PC-9 (cell line): ENCODE measurements around the gene TDRD5. TPM values are rescaled to one million over a fixed set of nuclear protein-coding genes. Genes with fewer than 3 reads are reported as not detected.

Source experiments
- Bru-seq: library from RNA; stranded (reverse); fragments of 400-500 nt; gene quantifications from one replicate; lab custom pipeline; 2021; lab: Mats Ljungman, UMichigan
- BruChase-seq, 2 experiments: library from RNA; stranded (reverse); fragments of 400-500 nt; gene quantifications; one replicate each; lab custom pipeline; 2021; lab: Mats Ljungman, UMichigan
- BruUV-seq: library from RNA; stranded (reverse); fragments of 400-500 nt; replicated peaks from 2 replicates; lab custom pipeline; 2021; lab: Mats Ljungman, UMichigan
- CTCF ChIA-PET: fragments of 300-600 bp; sonication (Branson Sonifier 250); formaldehyde crosslinking; loops from one replicate; lab custom pipeline; 2022; ENCODE audit warnings: antibody characterized with exemption; lab: Charles Lee
- POLR2A ChIA-PET: fragments of 300-600 bp; sonication (Branson Sonifier 250); formaldehyde crosslinking; loops from one replicate; lab custom pipeline; 2022; ENCODE audit warnings: antibody characterized with exemption; ENCODE audit not compliant: unreplicated experiment; lab: Charles Lee
- DNase-seq, 2 experiments: peaks; one replicate each; pipeline versions ENCODE4 v3.0.0 to v3.0.0-alpha.2; 2015 to 2022; ENCODE audit warnings: mixed read lengths in 1 of 2
- H2AFZ ChIP-seq: fragments of 200-600 bp; sonication (generic); 2 replicates; pipeline ENCODE4 v1.8.1; 2017; ENCODE audit warnings: antibody characterized with exemption
- H3F3A ChIP-seq: fragments of 200-600 bp; sonication (generic); 2 replicates; pipeline ENCODE4 v1.8.1; 2017; ENCODE audit warnings: antibody characterized with exemption, mild to moderate bottlenecking, low read depth; ENCODE audit not compliant: insufficient read depth
- H3K27ac ChIP-seq: fragments of 200-600 bp; sonication (generic); 2 replicates; pipeline ENCODE4 v1.6.1; 2016; ENCODE audit warnings: mixed run types
- H3K27me3 ChIP-seq: fragments of 200-600 bp; sonication (generic); 2 replicates; pipeline ENCODE4 v1.6.1; 2016; ENCODE audit warnings: low read depth, mixed run types; ENCODE audit not compliant: insufficient read depth
- H3K36me3 ChIP-seq: fragments of 200-600 bp; sonication (generic); 2 replicates; pipeline ENCODE4 v1.6.1; 2016; ENCODE audit warnings: low read depth, mixed run types
- H3K4me1 ChIP-seq: fragments of 200-600 bp; sonication (generic); replicated peaks from 2 replicates; pipeline ENCODE4 v1.6.1; 2016; ENCODE audit warnings: mixed run types; ENCODE audit not compliant: insufficient read depth
- H3K4me2 ChIP-seq: fragments of 200-600 bp; sonication (generic); 2 replicates; pipeline ENCODE4 v1.6.1; 2017; ENCODE audit warnings: mixed run types
- H3K4me3 ChIP-seq: fragments of 200-600 bp; sonication (generic); 2 replicates; pipeline ENCODE4 v1.6.1; 2016; ENCODE audit warnings: mixed run types
- H3K79me2 ChIP-seq: fragments of 200-600 bp; sonication (generic); 2 replicates; pipeline ENCODE4 v1.6.1; 2017; ENCODE audit warnings: low read depth, mixed run types
- H3K9me2 ChIP-seq: fragments of 200-600 bp; sonication (generic); 2 replicates; pipeline ENCODE4 v1.8.1; 2017; ENCODE audit warnings: mild to moderate bottlenecking; ENCODE audit not compliant: insufficient read depth
- H3K9me3 ChIP-seq: fragments of 200-600 bp; sonication (generic); 2 replicates; pipeline ENCODE4 v1.8.1; 2016; ENCODE audit warnings: low read depth; ENCODE audit not compliant: insufficient read depth
- H4K20me1 ChIP-seq: fragments of 200-600 bp; sonication (generic); 2 replicates; pipeline ENCODE4 v1.8.1; 2017; ENCODE audit not compliant: insufficient read depth
- CTCF ChIP-seq: fragments of 200-600 bp; sonication (generic); conservative IDR thresholded peaks from 2 replicates; pipeline ENCODE4 v1.6.1; 2017; ENCODE audit warnings: mixed run types, antibody characterized with exemption, mild to moderate bottlenecking, moderate library complexity
- EZH2 ChIP-seq: fragments of 200-600 bp; sonication (generic); IDR thresholded peaks from 2 replicates; pipeline ENCODE4 v1.8.0; 2017; ENCODE audit warnings: antibody characterized with exemption, low read depth
- intact Hi-C: fragments of 100-400 bp; cut with micrococcal nuclease; formaldehyde crosslinking; loops from one replicate; pipeline ENCODE4 v1.10.0; 2022; ENCODE audit not compliant: unreplicated experiment
- long read RNA-seq: library from polyadenylated mRNA; stranded (forward); transcript quantifications from one replicate; pipeline ENCODE4 v2.0.0, GENCODE V29; 2022
- total RNA-seq: library from RNA; stranded (reverse); gene quantifications from 2 replicates; pipeline ENCODE4 v1.2.3, GENCODE V29; 2021

Gene TDRD5, protein sequence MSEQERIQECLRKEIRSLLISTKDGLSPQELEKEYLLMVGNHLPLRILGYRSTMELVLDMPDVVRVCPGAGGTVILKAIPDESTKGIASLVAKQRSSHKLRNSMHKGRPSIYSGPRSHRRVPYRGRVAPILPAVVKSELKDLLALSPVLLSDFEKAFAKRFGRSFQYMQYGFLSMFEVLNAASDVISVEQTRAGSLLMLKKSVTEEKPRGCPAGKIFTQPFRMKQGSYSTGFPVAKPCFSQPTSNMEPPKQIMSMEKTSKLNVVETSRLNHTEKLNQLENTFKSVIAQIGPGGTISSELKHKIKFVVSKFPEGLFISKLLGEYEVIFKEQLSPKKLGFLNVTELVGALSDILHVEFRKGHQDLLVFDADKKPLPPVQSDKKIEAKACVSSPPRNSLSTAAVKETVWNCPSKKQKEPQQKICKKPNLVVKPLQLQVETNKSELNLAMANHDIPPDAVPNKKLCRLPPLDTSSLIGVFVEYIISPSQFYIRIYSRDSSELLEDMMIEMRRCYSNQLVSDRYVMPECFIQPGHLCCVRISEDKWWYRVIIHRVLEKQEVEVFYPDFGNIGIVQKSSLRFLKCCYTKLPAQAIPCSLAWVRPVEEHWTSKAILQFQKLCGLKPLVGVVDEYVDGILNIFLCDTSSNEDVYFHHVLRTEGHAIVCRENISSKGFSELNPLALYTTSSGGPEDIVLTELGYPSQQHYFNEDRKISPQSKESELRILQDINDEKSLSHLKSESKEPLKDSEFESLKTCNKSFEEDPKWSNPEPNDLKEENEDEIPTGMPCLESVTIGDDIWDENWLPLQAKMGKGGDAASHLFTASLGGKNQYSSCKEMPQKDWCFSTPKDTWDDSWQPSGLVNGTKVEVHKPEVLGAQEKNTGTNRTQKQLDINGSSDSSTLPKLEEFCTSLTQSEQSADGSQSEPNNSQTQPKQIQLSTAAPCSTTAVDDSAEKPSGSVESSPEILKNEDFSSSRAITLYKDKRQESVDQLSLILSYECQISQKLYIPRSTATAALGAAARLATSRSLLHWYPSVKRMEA
- total RNA-seq: not detected in 2 replicates
- Bru-seq, nascent RNA: percentile 5 among the genes with signal in this experiment
- BruChase-seq, experiment 1, labeled RNA remaining after a 2-hour chase: percentile 6 among the genes with signal in this experiment
- BruChase-seq, experiment 2, labeled RNA remaining after a 6-hour chase: percentile 2 among the genes with signal in this experiment
- long read RNA-seq: 0 reads

DNA sequence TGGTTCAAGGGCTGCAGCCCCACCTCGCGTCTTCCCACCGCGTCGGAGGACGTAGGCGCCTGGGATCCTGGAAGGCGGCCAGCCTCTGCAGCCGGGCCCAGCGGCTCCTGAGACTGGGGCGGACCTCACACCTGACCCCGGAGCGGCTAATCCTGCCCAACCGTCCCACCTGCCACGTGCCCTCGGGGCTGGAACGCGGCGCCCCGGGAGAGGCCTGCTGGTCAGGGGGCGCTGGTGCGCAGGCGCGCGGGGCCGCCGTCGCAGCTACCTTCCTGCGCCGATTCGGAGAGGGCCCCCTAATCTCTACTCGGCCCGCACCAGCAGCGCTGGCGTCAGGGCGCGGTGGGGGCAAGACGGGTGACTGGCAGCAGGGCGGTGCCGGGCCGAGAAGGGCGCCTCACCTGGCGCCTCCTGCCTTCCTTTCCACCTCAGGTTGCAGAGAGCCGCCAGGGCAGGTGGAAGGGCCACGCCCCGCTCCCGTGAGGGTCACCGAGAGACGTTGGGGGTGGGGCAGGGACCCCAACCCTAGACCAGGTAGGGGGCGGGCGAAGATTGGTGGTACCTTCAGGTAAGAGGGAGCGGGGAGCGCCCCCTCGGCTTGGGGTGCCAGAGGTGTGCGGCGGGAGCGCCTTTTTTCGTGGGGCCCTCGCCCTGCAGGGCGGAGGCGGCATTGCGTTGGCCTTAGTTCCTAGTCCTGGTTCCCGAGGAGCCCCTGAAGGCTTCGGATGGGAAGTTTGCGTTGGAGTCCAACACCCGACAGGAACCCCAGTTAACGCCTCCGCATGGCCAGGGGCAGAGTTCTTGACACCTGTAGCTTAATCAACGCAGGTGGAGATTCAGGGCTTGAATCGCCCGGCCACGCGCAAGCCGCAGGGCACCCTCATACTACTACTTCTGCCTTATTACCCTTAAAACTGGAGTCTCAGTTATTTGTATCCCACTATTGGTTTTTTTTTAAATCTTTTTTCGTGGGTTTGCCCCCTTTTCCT, at the start of gene TDRD5:
TSS of gene TDRD5 (plus strand) at position 241 of the 989 bp plus-strand sequence. CDS start 784 bp downstream, outside the sequence.
- no peak within 1 kb of the TSS for H2AFZ ChIP-seq
- POLR2A ChIA-PET: interaction anchor here (0.6 kb wide), 1 partner anchor 31 kb away, joined by 7 read pairs; no protein-coding TSS in a partner anchor

GRCh38 chr1:179545321-179545720, 46.3 kb upstream of the TDRD5 start:
- Histone ChIP-seq H3F3A (peaks cover under 1% of the 10 kb centered on the region; the same call in 1 of the 2 replicates), H3K27ac (no peak overlapping the region), H3K4me1 (peaks cover 11% of the 10 kb centered on the region), H3K27me3 (no peaks in the 10 kb centered on the region), H3K36me3 (no peaks in the 10 kb centered on the region), H4K20me1 (no peaks in the 10 kb centered on the region), H3K79me2 (no peaks in the 10 kb centered on the region), H2AFZ (no peak overlapping the region), H3K4me3 (no peak overlapping the region), H3K4me2 (no peak overlapping the region), H3K9me2 (no peaks in the 10 kb centered on the region), H3K9me3 (no peaks in the 10 kb centered on the region)
- TF ChIP-seq EZH2: no peak
- no peak for TF ChIP-seq CTCF
- CTCF ChIA-PET: no interaction called here
- no peak for DNase-seq
- POLR2A ChIA-PET: no interaction called here
- BruUV-seq: no TSS peak
- intact Hi-C loops: no loop called here

More for the DNA sequence above, at the start of gene TDRD5:
- Histone ChIP-seq H4K20me1 (no peaks in the 10 kb centered on the region), H3K4me1 (no peaks in the 10 kb centered on the region), H3F3A (no peaks in the 10 kb centered on the region), H3K9me2 (no peaks in the 10 kb centered on the region), H3K4me2 (no peak within 1 kb of the TSS), H3K9me3 (no peaks in the 10 kb centered on the region), H3K27me3 (0 out of 2 replicates have a peak, but pooled peaks cover 7% of the 10 kb centered on the region), H3K27ac (no peak within 1 kb of the TSS), H3K79me2 (no peaks in the 10 kb centered on the region), H3K36me3 (no peaks in the 10 kb centered on the region), H3K4me3 (no peak within 1 kb of the TSS)
- CTCF ChIA-PET: no interaction called here
- DNase-seq: no peak
- TF ChIP-seq CTCF (no peak), EZH2 (no peak)
- BruUV-seq: no TSS peak
- intact Hi-C loops: loop anchor here (10.0 kb wide), 1 partner anchor 1057 kb away; no protein-coding TSS in a partner anchor
